Measurements from ENCODE around the gene CASR. TPM values are rescaled to one million over a fixed set of nuclear protein-coding genes. Genes with fewer than 3 reads are reported as not detected.

The CASR gene
- total RNA-seq, 2 experiments from 2014 or later = 0.04 TPM; not detected in 1

- no TSS peak for BruUV-seq (replicated peaks)
- no peaks in the 10 kb centered on the region for H4K20me1 ChIP-seq (ENCODE audit: insufficient read depth, low read length)
- no peak overlapping the region for H3K4me2 ChIP-seq (ENCODE audit: low read length)
- DNase-seq (ENCODE audit: low spot score) = no peak
- H3K9me3 ChIP-seq (ENCODE audit: low read length) = no peaks in the 10 kb centered on the region
- H3K36me3 ChIP-seq (ENCODE audit: insufficient read depth, low read length) = no peaks in the 10 kb centered on the region
- ChIA-PET POLR2A (no interaction called here), CTCF (ENCODE audit: unreplicated experiment) (no interaction called here)
- no peak overlapping the region for H2AFZ ChIP-seq (ENCODE audit: low read length)
- TF ChIP-seq EZH2phosphoT487 (IDR thresholded peaks at IDR 0.05; ENCODE audit: borderline replicate concordance, low read depth, low read length) (no peak), CTCF (conservative IDR thresholded peaks at IDR 0.05; ENCODE audit: low read length) (no peak)
- H3K79me2 ChIP-seq (ENCODE audit: insufficient read depth, low read depth, low read length) = no peaks in the 10 kb centered on the region
- H3K27ac ChIP-seq (ENCODE audit: low read depth, low read length, poor library complexity, severe bottlenecking) = no peak overlapping the region
- no peak overlapping the region for H3K4me3 ChIP-seq (ENCODE audit: low read depth, low read length, poor library complexity, severe bottlenecking)
- peaks cover 7% of the 10 kb centered on the region for H3K4me1 ChIP-seq (ENCODE audit: insufficient read depth, low read length, poor library complexity, severe bottlenecking)
- intact Hi-C loops (cut with micrococcal nuclease; ENCODE audit: unreplicated experiment) = no loop called here
- H3K9me2 ChIP-seq (ENCODE audit: insufficient read depth, low read length) = no peaks in the 10 kb centered on the region
Observed at GRCh38 chr3:122325769-122326168, 142.3 kb downstream of the CASR start.

- intact Hi-C loops (cut with micrococcal nuclease; ENCODE audit: unreplicated experiment) = no loop called here
- Histone ChIP-seq H3K9me3 (ENCODE audit: low read length) (no peaks in the 10 kb centered on the region), H3K4me2 (ENCODE audit: low read length) (no peak overlapping the region), H3K4me1 (ENCODE audit: insufficient read depth, low read length, poor library complexity, severe bottlenecking) (no peaks in the 10 kb centered on the region), H3K36me3 (ENCODE audit: insufficient read depth, low read length) (no peaks in the 10 kb centered on the region), H3K79me2 (ENCODE audit: insufficient read depth, low read depth, low read length) (no peaks in the 10 kb centered on the region), H3K27ac (ENCODE audit: low read depth, low read length, poor library complexity, severe bottlenecking) (no peak overlapping the region), H2AFZ (ENCODE audit: low read length) (no peak overlapping the region), H3K9me2 (ENCODE audit: insufficient read depth, low read length) (no peaks in the 10 kb centered on the region), H3K4me3 (ENCODE audit: low read depth, low read length, poor library complexity, severe bottlenecking) (no peak overlapping the region), H4K20me1 (ENCODE audit: insufficient read depth, low read length) (no peaks in the 10 kb centered on the region)
- TF ChIP-seq EZH2phosphoT487 (IDR thresholded peaks at IDR 0.05; ENCODE audit: borderline replicate concordance, low read depth, low read length) = no peak
- no peak for TF ChIP-seq CTCF (conservative IDR thresholded peaks at IDR 0.05; ENCODE audit: low read length)
- POLR2A ChIA-PET = interaction anchor here (0.6 to 1.1 kb wide), 2 partner anchors 17 to 29 kb away, joined by 3 read pairs; no protein-coding TSS in a partner anchor
- no TSS peak for BruUV-seq (replicated peaks)
- CTCF ChIA-PET (ENCODE audit: unreplicated experiment) = no interaction called here
- DNase-seq (ENCODE audit: low spot score) = no peak
Observed at GRCh38 chr3:122331886-122332285, 148.4 kb downstream of the CASR start.

DNA sequence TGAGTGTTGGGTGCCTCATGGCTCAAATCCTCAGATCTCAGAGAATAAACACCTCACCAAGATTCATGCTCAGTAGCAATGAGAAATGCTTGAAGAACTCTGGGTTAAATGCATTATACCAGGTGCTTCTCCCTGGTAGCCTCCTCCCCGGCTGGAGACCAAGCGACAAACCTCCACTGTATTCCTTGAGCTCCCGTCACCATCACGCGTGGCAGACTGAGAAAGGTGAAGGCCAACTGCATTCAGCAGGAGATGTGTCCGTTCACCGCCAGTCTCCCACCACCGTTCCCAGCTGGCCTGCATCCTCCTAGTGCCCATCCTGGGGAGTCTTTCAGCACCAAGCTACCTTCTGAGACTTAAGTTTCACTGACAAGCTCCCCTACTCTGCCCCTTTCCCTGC is 149.1 kb downstream of the CASR start:
- Histone ChIP-seq H3K4me3 (ENCODE audit: low read depth, low read length, poor library complexity, severe bottlenecking) (no peak overlapping the region), H3K79me2 (ENCODE audit: insufficient read depth, low read depth, low read length) (no peaks in the 10 kb centered on the region), H3K4me1 (ENCODE audit: insufficient read depth, low read length, poor library complexity, severe bottlenecking) (no peaks in the 10 kb centered on the region), H3K36me3 (ENCODE audit: insufficient read depth, low read length) (no peaks in the 10 kb centered on the region), H3K4me2 (ENCODE audit: low read length) (no peak overlapping the region), H3K9me2 (ENCODE audit: insufficient read depth, low read length) (no peaks in the 10 kb centered on the region), H3K27ac (ENCODE audit: low read depth, low read length, poor library complexity, severe bottlenecking) (no peak overlapping the region), H2AFZ (ENCODE audit: low read length) (no peak overlapping the region), H3K9me3 (ENCODE audit: low read length) (no peaks in the 10 kb centered on the region), H4K20me1 (ENCODE audit: insufficient read depth, low read length) (no peaks in the 10 kb centered on the region)
- intact Hi-C loops (cut with micrococcal nuclease; ENCODE audit: unreplicated experiment) = no loop called here
- ChIA-PET CTCF (ENCODE audit: unreplicated experiment) (no interaction called here), POLR2A (interaction anchor here (0.6 to 1.1 kb wide), 2 partner anchors 16 to 29 kb away, joined by 3 read pairs; no protein-coding TSS in a partner anchor)
- no peak for DNase-seq (ENCODE audit: low spot score)
- TF ChIP-seq CTCF (conservative IDR thresholded peaks at IDR 0.05; ENCODE audit: low read length) (no peak), EZH2phosphoT487 (IDR thresholded peaks at IDR 0.05; ENCODE audit: borderline replicate concordance, low read depth, low read length) (no peak)
- BruUV-seq (replicated peaks) = no TSS peak

Other genes starting within 250 kb of the CASR start
- gene ILDR1, start 161.4 kb upstream of the CASR start, total RNA-seq (2014; rRNA removed; shearing (Covaris generic)) = 1.1 and 2.4 TPM in 2 replicates
- gene ILDR1, start 161.4 kb upstream of the CASR start, total RNA-seq (2022) = 2.5 and 2.6 TPM in 2 replicates
- gene CD86, start 128.3 kb upstream of the CASR start, total RNA-seq (2014; rRNA removed; shearing (Covaris generic)) = 10.8 and 13.5 TPM in 2 replicates
- gene CD86, start 128.3 kb upstream of the CASR start, total RNA-seq (2022) = 18.9 and 22.2 TPM in 2 replicates
- 0.22 and 0.62 TPM in 2 replicates for gene CSTA, start 141.6 kb downstream of the CASR start, total RNA-seq (2014; rRNA removed; shearing (Covaris generic))
- 0.70 TPM in 1 of 2 replicates, not detected in the other for gene CSTA, start 141.6 kb downstream of the CASR start, total RNA-seq (2022)
- gene MIX23, start 199.6 kb downstream of the CASR start, total RNA-seq (2014; rRNA removed; shearing (Covaris generic)) = 44.7 and 55.3 TPM in 2 replicates
- 59.2 and 71.3 TPM in 2 replicates for gene MIX23, start 199.6 kb downstream of the CASR start, total RNA-seq (2022)
- gene FAM162A, start 200.5 kb downstream of the CASR start, total RNA-seq (2014; rRNA removed; shearing (Covaris generic)) = 27.9 and 43.2 TPM in 2 replicates
- 36.0 and 61.1 TPM in 2 replicates for gene FAM162A, start 200.5 kb downstream of the CASR start, total RNA-seq (2022)
- gene WDR5B, start 232.4 kb downstream of the CASR start, total RNA-seq (2014; rRNA removed; shearing (Covaris generic)) = 6.9 and 8.3 TPM in 2 replicates
- 6.3 and 7.3 TPM in 2 replicates for gene WDR5B, start 232.4 kb downstream of the CASR start, total RNA-seq (2022)